HepG2 (cell line): Measurements from ENCODE around the gene GSTP1. TPM values are rescaled to one million over a fixed set of nuclear protein-coding genes. Genes with fewer than 3 reads are reported as not detected.
A peak's percentile ranks its signal among the peaks of the same experiment; 100 is the strongest.

ENCODE experiments used
- ATRX ChIP-seq: sonication (generic); formaldehyde crosslinking; IDR thresholded peaks from 2 replicates; pipeline ENCODE4 v1.4.0; 2020; ENCODE audit warnings: missing genetic modification reagents, borderline replicate concordance
- CBX1 ChIP-seq: IDR thresholded peaks from one replicate; pipeline ENCODE4 v1.6.1; 2016; ENCODE audit warnings: antibody characterized with exemption, low read depth
- CEBPB ChIP-seq: IDR thresholded peaks from 2 replicates; pipeline ENCODE4 v1.6.1; 2011; ENCODE audit warnings: low read depth, low read length, improper control_type of control experiment, borderline replicate concordance
- DNMT3B ChIP-seq: conservative IDR thresholded peaks from 2 replicates; pipeline ENCODE4 v1.6.1; 2016; ENCODE audit warnings: missing biosample characterization, control low read depth
- GRHL1 ChIP-seq: sonication (generic); formaldehyde crosslinking; conservative IDR thresholded peaks from 2 replicates; pipeline ENCODE4 v1.8.0; 2022; ENCODE audit warnings: missing genetic modification reagents
- HNF4A ChIP-seq: sonication (generic); formaldehyde crosslinking; IDR thresholded peaks from 2 replicates; pipeline ENCODE4 v1.4.0; 2020; ENCODE audit warnings: missing genetic modification reagents
- HOXA3 ChIP-seq: sonication (generic); formaldehyde crosslinking; IDR thresholded peaks from 2 replicates; pipeline ENCODE4 v1.5.0; 2020; ENCODE audit warnings: missing genetic modification reagents
- KLF16 ChIP-seq, 2 experiments: sonication (generic) in 1 of 2; formaldehyde crosslinking in 1 of 2; IDR thresholded peaks; 2 replicates each; pipeline versions ENCODE4 v1.6.1 to v1.8.0; 2016 to 2023; ENCODE audit warnings: missing genetic modification reagents in 2 of 2, missing compliant biosample characterization in 1 of 2
- KLF6 ChIP-seq: IDR thresholded peaks from 2 replicates; pipeline ENCODE4 v1.8.0; 2016; ENCODE audit warnings: missing biosample characterization, missing genetic modification reagents
- MTF2 ChIP-seq: sonication (generic); formaldehyde crosslinking; IDR thresholded peaks from 2 replicates; pipeline ENCODE4 v1.5.0; 2020; ENCODE audit warnings: missing genetic modification reagents, borderline replicate concordance
- NFATC3 ChIP-seq: sonication (generic); formaldehyde crosslinking; IDR thresholded peaks from 2 replicates; pipeline ENCODE4 v1.5.1; 2020; ENCODE audit warnings: mild to moderate bottlenecking, missing genetic modification reagents
- PAWR ChIP-seq: sonication (generic); formaldehyde crosslinking; IDR thresholded peaks from 2 replicates; pipeline ENCODE4 v1.4.0; 2020; ENCODE audit warnings: missing genetic modification reagents, mild to moderate bottlenecking, borderline replicate concordance
- THYN1 ChIP-seq: sonication (generic); formaldehyde crosslinking; IDR thresholded peaks from 2 replicates; pipeline ENCODE4 v1.8.1; 2023; ENCODE audit warnings: low read depth, mild to moderate bottlenecking, moderate library complexity, missing genetic modification reagents, borderline replicate concordance
- TOPORS ChIP-seq: sonication (generic); formaldehyde crosslinking; IDR thresholded peaks from 2 replicates; pipeline ENCODE4 v1.8.0; 2023; ENCODE audit warnings: mild to moderate bottlenecking, missing genetic modification reagents
- ZFP37 ChIP-seq: sonication (generic); formaldehyde crosslinking; IDR thresholded peaks from 2 replicates; pipeline ENCODE4 v1.4.0; 2020; ENCODE audit warnings: missing genetic modification reagents, borderline replicate concordance
- ZNF354B ChIP-seq: sonication (generic); formaldehyde crosslinking; IDR thresholded peaks from 2 replicates; pipeline ENCODE4 v1.8.0; 2022; ENCODE audit warnings: mild to moderate bottlenecking, missing genetic modification reagents
- ZNF619 ChIP-seq: sonication (generic); formaldehyde crosslinking; IDR thresholded peaks from 2 replicates; pipeline ENCODE4 v1.4.0; 2020; ENCODE audit warnings: mild to moderate bottlenecking, missing genetic modification reagents
- ZNF776 ChIP-seq: sonication (generic); formaldehyde crosslinking; IDR thresholded peaks from 2 replicates; pipeline ENCODE4 v1.4.0; 2020; ENCODE audit warnings: mild to moderate bottlenecking, missing genetic modification reagents
- ZNF839 ChIP-seq: sonication (generic); formaldehyde crosslinking; IDR thresholded peaks from 2 replicates; pipeline ENCODE4 v1.4.0; 2020; ENCODE audit warnings: missing genetic modification reagents, mild to moderate bottlenecking, borderline replicate concordance
- ZNF879 ChIP-seq: sonication (generic); formaldehyde crosslinking; IDR thresholded peaks from 2 replicates; pipeline ENCODE4 v1.8.1; 2023; ENCODE audit warnings: missing genetic modification reagents
- ZSCAN29 ChIP-seq: sonication (generic); formaldehyde crosslinking; conservative IDR thresholded peaks from 2 replicates; pipeline ENCODE4 v1.4.0; 2020; ENCODE audit warnings: mild to moderate bottlenecking, missing genetic modification reagents
- polyA plus RNA-seq, 8 experiments: library from polyadenylated mRNA; depleted of rRNA in 3 of 8; stranded (reverse) in 7 of 8; unstranded in 1 of 8; fragments of >200 nt; fragmentation: Illumina TruSeq in 4 of 8; extraction: Trizol in 4 of 8; gene quantifications; 2 replicates each; pipeline versions ENCODE4 v1.2.1 to v1.2.3, GENCODE V29; 2011 to 2016; ENCODE audit warnings: low read depth in 4 of 8, missing spikeins in 1 of 8, mixed read lengths in 1 of 8; ENCODE audit not compliant: insufficient read depth in 1 of 8
- total RNA-seq, 5 experiments: library from RNA; depleted of rRNA; stranded (reverse); fragments of >200 nt; fragmentation: Illumina TruSeq; extraction: Trizol; gene quantifications; 2 replicates each; pipeline ENCODE4 v1.2.3, GENCODE V29; 2016; ENCODE audit warnings: low read depth in 1 of 5
- TF ChIP-seq, protein P1 (sequence below): sonication (generic); formaldehyde crosslinking; IDR thresholded peaks from 2 replicates; pipeline ENCODE4 v1.4.0; 2020; ENCODE audit warnings: missing genetic modification reagents, borderline replicate concordance
- TF ChIP-seq, protein P2 (sequence below): sonication (generic); formaldehyde crosslinking; IDR thresholded peaks from 2 replicates; pipeline ENCODE4 v1.4.0; 2020; ENCODE audit warnings: missing genetic modification reagents, borderline replicate concordance

Gene GSTP1
- total and polyA plus RNA-seq, 2 of the 13 experiments (the other 11 are each of a cell fraction or from before 2014, with no cell fraction given), result not detected

GRCh38 chr11:67606492-67607295, 23.1 kb downstream of the GSTP1 start, which contains the start of gene NDUFV1 (continued):
- TF ChIP-seq, protein P1, sequence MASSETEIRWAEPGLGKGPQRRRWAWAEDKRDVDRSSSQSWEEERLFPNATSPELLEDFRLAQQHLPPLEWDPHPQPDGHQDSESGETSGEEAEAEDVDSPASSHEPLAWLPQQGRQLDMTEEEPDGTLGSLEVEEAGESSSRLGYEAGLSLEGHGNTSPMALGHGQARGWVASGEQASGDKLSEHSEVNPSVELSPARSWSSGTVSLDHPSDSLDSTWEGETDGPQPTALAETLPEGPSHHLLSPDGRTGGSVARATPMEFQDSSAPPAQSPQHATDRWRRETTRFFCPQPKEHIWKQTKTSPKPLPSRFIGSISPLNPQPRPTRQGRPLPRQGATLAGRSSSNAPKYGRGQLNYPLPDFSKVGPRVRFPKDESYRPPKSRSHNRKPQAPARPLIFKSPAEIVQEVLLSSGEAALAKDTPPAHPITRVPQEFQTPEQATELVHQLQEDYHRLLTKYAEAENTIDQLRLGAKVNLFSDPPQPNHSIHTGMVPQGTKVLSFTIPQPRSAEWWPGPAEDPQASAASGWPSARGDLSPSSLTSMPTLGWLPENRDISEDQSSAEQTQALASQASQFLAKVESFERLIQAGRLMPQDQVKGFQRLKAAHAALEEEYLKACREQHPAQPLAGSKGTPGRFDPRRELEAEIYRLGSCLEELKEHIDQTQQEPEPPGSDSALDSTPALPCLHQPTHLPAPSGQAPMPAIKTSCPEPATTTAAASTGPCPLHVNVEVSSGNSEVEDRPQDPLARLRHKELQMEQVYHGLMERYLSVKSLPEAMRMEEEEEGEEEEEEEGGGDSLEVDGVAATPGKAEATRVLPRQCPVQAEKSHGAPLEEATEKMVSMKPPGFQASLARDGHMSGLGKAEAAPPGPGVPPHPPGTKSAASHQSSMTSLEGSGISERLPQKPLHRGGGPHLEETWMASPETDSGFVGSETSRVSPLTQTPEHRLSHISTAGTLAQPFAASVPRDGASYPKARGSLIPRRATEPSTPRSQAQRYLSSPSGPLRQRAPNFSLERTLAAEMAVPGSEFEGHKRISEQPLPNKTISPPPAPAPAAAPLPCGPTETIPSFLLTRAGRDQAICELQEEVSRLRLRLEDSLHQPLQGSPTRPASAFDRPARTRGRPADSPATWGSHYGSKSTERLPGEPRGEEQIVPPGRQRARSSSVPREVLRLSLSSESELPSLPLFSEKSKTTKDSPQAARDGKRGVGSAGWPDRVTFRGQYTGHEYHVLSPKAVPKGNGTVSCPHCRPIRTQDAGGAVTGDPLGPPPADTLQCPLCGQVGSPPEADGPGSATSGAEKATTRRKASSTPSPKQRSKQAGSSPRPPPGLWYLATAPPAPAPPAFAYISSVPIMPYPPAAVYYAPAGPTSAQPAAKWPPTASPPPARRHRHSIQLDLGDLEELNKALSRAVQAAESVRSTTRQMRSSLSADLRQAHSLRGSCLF, result no peak
- TF ChIP-seq ZFP37 (CRISPR knock-in tag) (no peak), ZNF839 (CRISPR knock-in tag) (no peak), GRHL1 (CRISPR knock-in tag) (no peak), CEBPB (no peak), HNF4A (CRISPR knock-in tag) (no peak; the same call in 1 of the 2 replicates), HOXA3 (CRISPR knock-in tag) (peak; percentile 98), ZNF776 (CRISPR knock-in tag) (no peak), KLF16 (CRISPR knock-in tag; IDR thresholded peaks at IDR 0.05) (peak in 1 of 2 experiments; percentile 87; a peak in 1 of 4 replicates), DNMT3B (CRISPR knock-in tag) (no peak), MTF2 (CRISPR knock-in tag) (no peak), ZNF354B (no peak), ZNF619 (CRISPR knock-in tag) (no peak), ZSCAN29 (CRISPR knock-in tag) (no peak; the same call in 1 of the 2 replicates), PAWR (CRISPR knock-in tag) (no peak), TOPORS (CRISPR knock-in tag) (0 out of 2 replicates have a peak, but pooled peaks have one; percentile 40), ATRX (CRISPR knock-in tag) (no peak), NFATC3 (CRISPR knock-in tag) (0 out of 2 replicates have a peak, but pooled peaks have one; percentile 16), THYN1 (CRISPR knock-in tag) (no peak), CBX1 (peak; percentile 67), ZNF879 (CRISPR knock-in tag) (no peak), KLF6 (no peak)
- TF ChIP-seq, protein P2, sequence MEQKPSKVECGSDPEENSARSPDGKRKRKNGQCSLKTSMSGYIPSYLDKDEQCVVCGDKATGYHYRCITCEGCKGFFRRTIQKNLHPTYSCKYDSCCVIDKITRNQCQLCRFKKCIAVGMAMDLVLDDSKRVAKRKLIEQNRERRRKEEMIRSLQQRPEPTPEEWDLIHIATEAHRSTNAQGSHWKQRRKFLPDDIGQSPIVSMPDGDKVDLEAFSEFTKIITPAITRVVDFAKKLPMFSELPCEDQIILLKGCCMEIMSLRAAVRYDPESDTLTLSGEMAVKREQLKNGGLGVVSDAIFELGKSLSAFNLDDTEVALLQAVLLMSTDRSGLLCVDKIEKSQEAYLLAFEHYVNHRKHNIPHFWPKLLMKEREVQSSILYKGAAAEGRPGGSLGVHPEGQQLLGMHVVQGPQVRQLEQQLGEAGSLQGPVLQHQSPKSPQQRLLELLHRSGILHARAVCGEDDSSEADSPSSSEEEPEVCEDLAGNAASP (CRISPR knock-in tag), result 0 out of 2 replicates have a peak, but pooled peaks have one; percentile 27
